Lower lobe of right lung (tissue), 2 donors: ENCODE results near the gene PHYKPL. TPM values are rescaled to one million over a fixed set of nuclear protein-coding genes. Genes with fewer than 3 reads are reported as not detected.
A peak's percentile ranks its signal among the peaks of the same experiment; 100 is the strongest.

Source experiments
- ATAC-seq, 2 donors: fragments of 200-7000 bp; cut with Tn5 transposase; one replicate each; pipeline ENCODE4 v1.9.1; 2020 to 2022; ENCODE audit warnings: mild to moderate bottlenecking in 2 of 2, moderate library complexity in 2 of 2
- DNase-seq: peaks from one replicate; pipeline ENCODE4 v3.0.0-alpha.2; 2020
- H3K27ac ChIP-seq: fragments of 200-600 bp; one replicate; pipeline ENCODE4 v1.8.0; 2022
- H3K27me3 ChIP-seq: fragments of 200-600 bp; one replicate; pipeline ENCODE4 v1.8.0; 2022; ENCODE audit warnings: low read depth
- H3K36me3 ChIP-seq: fragments of 200-600 bp; one replicate; pipeline ENCODE4 v1.8.0; 2022; ENCODE audit warnings: mild to moderate bottlenecking
- H3K4me1 ChIP-seq: fragments of 200-600 bp; one replicate; pipeline ENCODE4 v1.8.0; 2022
- H3K4me3 ChIP-seq: fragments of 200-600 bp; one replicate; pipeline ENCODE4 v1.8.0; 2022; ENCODE audit warnings: mild to moderate bottlenecking
- H3K9me3 ChIP-seq: fragments of 200-600 bp; one replicate; pipeline ENCODE4 v1.8.0; 2022
- CTCF ChIP-seq: fragments of 200-600 bp; IDR thresholded peaks from one replicate; pipeline ENCODE4 v1.8.0; 2022; ENCODE audit warnings: antibody characterized with exemption, mild to moderate bottlenecking
- intact Hi-C: fragments of 100-400 bp; cut with DNase I; formaldehyde crosslinking; loops from one replicate; pipeline ENCODE4 v1.11.0; 2022
- total RNA-seq: library from RNA; stranded (reverse); fragmentation: NEBNext Ultra II Directional; extraction: Animal tissue kit (Norgen Biotek cat#: 25700); gene quantifications from one replicate; pipeline ENCODE4 v1.2.1, GENCODE V29; 2021
- donor health status: DM: no; HTN: yes; CAD: no; lungs with severe emphysema.

The PHYKPL gene
- total RNA-seq, 1 donor from 2014 or later = 101 TPM

GRCh38 chr5:178237431-178238312 is 5.1 kb upstream of the PHYKPL start:
- Histone ChIP-seq H3K4me3 (no peak overlapping the region), H3K27ac (peak overlapping the region; percentile 24), H3K27me3 (no peaks in the 10 kb centered on the region), H3K9me3 (no peaks in the 10 kb centered on the region), H3K4me1 (peaks cover 81% of the 10 kb centered on the region), H3K36me3 (no peaks in the 10 kb centered on the region)
- DNase-seq (no peak), ATAC-seq (no peak)
- no peak for TF ChIP-seq CTCF
- intact Hi-C loops = no loop called here

GRCh38 chr5:178236679-178237078 is 4.1 kb upstream of the PHYKPL start:
- DNase-seq = no peak

GRCh38 chr5:178236126-178236525 is 3.5 kb upstream of the PHYKPL start:
- Histone ChIP-seq H3K27ac (peak overlapping the region; percentile 36), H3K27me3 (no peaks in the 10 kb centered on the region), H3K4me1 (peaks cover 79% of the 10 kb centered on the region), H3K9me3 (no peaks in the 10 kb centered on the region), H3K4me3 (no peak overlapping the region), H3K36me3 (peaks cover 4% of the 10 kb centered on the region)
- intact Hi-C loops = no loop called here
- ATAC-seq (no peak), DNase-seq (no peak)
- TF ChIP-seq CTCF = no peak

More at GRCh38 chr5:178236679-178237078, 4.1 kb upstream of the PHYKPL start:
- no peaks in the 10 kb centered on the region for H3K27me3 ChIP-seq
- no peaks in the 10 kb centered on the region for H3K36me3 ChIP-seq
- H3K4me3 ChIP-seq = no peak overlapping the region
- peaks cover 79% of the 10 kb centered on the region for H3K4me1 ChIP-seq
- ATAC-seq = peak in 1 of 2 donors; percentile 1
- H3K9me3 ChIP-seq = no peaks in the 10 kb centered on the region
- intact Hi-C loops = no loop called here
- TF ChIP-seq CTCF = no peak
- peak overlapping the region; percentile 36 for H3K27ac ChIP-seq

- ATAC-seq = no peak
- intact Hi-C loops = no loop called here
- H3K27me3 ChIP-seq = no peaks in the 10 kb centered on the region
- no peak for DNase-seq
- TF ChIP-seq CTCF = no peak
- H3K4me3 ChIP-seq = no peak overlapping the region
- peaks cover 8% of the 10 kb centered on the region for H3K36me3 ChIP-seq
- no peaks in the 10 kb centered on the region for H3K9me3 ChIP-seq
- H3K4me1 ChIP-seq = peaks cover 80% of the 10 kb centered on the region
- H3K27ac ChIP-seq = no peak overlapping the region
Observed at GRCh38 chr5:178235588-178235974, 3.0 kb upstream of the PHYKPL start.

GRCh38 chr5:178234750-178235587 is 2.4 kb upstream of the PHYKPL start:
- DNase-seq (peak; percentile 81), ATAC-seq (peak; percentile 12 to 18)
- peak; percentile 77 for TF ChIP-seq CTCF
- Histone ChIP-seq H3K4me3 (no peak overlapping the region), H3K9me3 (no peaks in the 10 kb centered on the region), H3K27ac (no peak overlapping the region), H3K36me3 (peaks cover 12% of the 10 kb centered on the region), H3K4me1 (peaks cover 80% of the 10 kb centered on the region), H3K27me3 (no peaks in the 10 kb centered on the region)
- intact Hi-C loops = no loop called here
